GM10248 (cell line): ENCODE results near the gene PLCL2.

Experiments
- CTCF ChIA-PET: fragments of 300-600 bp; sonication (Branson Sonifier 250); formaldehyde crosslinking; extraction: SDS; loops from one replicate; lab custom pipeline; 2021; ENCODE audit warnings: antibody characterized with exemption; lab: Yijun Ruan, JAX
- POLR2A ChIA-PET: fragments of 350-650 bp; sonication (Branson Sonifier 250); formaldehyde crosslinking; extraction: SDS; loops from one replicate; lab custom pipeline; 2020; ENCODE audit warnings: antibody characterized with exemption; lab: Yijun Ruan, JAX
- DNase-seq: peaks from one replicate; pipeline ENCODE4 v3.0.0; 2012; ENCODE audit errors: extremely low spot score
- TF ChIP-seq, protein P1 (sequence below): IDR thresholded peaks from 2 replicates; pipeline ENCODE4 v1.5.1; 2012; ENCODE audit warnings: mild to moderate bottlenecking, low read depth; ENCODE audit errors: extremely low read depth, missing control alignments, control extremely low read depth

Gene PLCL2

GRCh38 chr3:17014284-17014683, 129.5 kb downstream of the PLCL2 start:
- POLR2A ChIA-PET, result no interaction called here
- DNase-seq, result no peak
- TF ChIP-seq, protein P1, sequence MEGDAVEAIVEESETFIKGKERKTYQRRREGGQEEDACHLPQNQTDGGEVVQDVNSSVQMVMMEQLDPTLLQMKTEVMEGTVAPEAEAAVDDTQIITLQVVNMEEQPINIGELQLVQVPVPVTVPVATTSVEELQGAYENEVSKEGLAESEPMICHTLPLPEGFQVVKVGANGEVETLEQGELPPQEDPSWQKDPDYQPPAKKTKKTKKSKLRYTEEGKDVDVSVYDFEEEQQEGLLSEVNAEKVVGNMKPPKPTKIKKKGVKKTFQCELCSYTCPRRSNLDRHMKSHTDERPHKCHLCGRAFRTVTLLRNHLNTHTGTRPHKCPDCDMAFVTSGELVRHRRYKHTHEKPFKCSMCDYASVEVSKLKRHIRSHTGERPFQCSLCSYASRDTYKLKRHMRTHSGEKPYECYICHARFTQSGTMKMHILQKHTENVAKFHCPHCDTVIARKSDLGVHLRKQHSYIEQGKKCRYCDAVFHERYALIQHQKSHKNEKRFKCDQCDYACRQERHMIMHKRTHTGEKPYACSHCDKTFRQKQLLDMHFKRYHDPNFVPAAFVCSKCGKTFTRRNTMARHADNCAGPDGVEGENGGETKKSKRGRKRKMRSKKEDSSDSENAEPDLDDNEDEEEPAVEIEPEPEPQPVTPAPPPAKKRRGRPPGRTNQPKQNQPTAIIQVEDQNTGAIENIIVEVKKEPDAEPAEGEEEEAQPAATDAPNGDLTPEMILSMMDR, result no peak
- CTCF ChIA-PET, result interaction anchor here (0.7 to 0.9 kb wide), 2 partner anchors 8 to 131 kb away, joined by 3 read pairs; no protein-coding TSS in a partner anchor

DNA sequence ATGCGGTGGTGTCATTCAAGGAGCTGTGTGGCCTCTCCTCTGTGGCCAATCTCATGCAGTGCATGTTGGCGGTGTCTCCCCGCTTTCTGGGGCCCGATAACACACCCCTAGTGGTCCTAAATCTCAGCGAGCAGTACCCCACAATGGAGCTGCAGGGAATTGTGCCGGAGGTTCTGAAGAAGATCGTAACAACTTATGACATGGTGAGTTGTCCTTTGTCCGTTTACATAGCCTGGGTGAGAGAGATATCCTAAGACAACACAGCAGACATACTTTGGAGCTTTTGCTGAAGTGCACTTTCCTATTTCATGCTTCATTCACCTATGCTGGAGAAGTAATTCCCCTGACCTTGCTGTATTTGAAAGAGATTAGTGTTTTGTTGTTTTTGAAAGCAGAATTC, 130.0 kb downstream of the PLCL2 start:
- POLR2A ChIA-PET, result no interaction called here
- TF ChIP-seq, protein P1, result no peak
- DNase-seq, result no peak
- CTCF ChIA-PET, result interaction anchor here (0.7 to 1.1 kb wide), 3 partner anchors 9 to 131 kb away, joined by 3 to 7 read pairs (median 3); no protein-coding TSS in a partner anchor

DNA sequence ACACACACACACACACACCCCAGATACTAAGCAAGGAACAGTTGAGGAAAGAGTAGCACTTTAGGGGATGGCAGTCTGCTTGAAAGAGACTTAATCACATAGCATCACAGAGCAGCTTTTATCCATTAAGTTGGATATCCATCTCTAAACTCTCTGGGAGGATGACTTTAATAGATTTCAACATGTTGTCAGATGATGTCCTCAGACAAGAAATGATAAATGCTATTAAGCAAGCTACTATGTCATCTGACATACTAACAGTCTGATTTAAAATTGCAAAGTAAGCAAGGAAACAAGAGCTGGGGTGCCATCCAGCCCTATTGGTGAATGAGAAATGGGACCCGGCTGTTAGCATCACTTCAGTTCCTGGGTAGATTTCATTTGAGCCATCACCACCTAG, 136.9 kb downstream of the PLCL2 start:
- TF ChIP-seq, protein P1, result no peak
- no peak for DNase-seq
- POLR2A ChIA-PET, result no interaction called here
- CTCF ChIA-PET, result interaction anchor here (0.7 to 1.2 kb wide), 5 partner anchors 30 to 191 kb away, joined by 3 to 4 read pairs (median 3); no protein-coding TSS in a partner anchor

DNA sequence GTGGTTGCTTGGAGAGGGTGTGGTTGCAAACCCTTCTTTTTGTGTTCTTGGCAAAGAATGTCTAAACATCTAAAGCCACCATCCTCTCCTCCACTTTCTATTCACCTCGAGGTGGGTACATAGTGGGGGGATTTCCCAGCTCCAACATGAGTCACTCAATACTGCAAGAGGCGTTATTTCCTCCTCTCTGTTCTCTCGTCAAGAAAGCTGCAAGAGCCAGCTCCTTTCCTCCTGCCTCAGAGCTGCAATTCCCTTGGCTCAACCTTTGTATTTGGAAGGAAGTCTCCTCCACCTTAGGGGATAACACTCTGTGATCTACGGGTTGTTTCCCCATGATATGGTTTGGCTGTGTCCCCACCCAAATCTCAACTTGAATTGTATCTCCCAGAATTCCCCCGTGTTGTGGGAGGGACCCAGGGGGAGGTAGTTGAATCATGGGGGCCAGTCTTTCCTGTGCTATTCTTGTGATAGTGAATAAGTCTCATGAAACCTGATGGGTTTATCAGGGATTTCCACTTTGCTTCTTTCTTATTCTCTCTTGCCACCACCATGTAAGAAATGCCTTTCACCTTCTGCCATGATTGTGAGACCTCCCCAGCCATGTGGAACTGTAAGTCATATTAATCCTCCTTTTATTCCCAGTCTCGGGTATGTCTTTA, 138.4 kb downstream of the PLCL2 start:
- DNase-seq, result peak; percentile 32
- CTCF ChIA-PET, result interaction anchor here (0.8 to 2.0 kb wide), 5 partner anchors 13 to 422 kb away, joined by 3 to 8 read pairs (median 3); partner anchors contain the start of gene PLCL2
- POLR2A ChIA-PET, result no interaction called here
- TF ChIP-seq, protein P1, result no peak

DNA sequence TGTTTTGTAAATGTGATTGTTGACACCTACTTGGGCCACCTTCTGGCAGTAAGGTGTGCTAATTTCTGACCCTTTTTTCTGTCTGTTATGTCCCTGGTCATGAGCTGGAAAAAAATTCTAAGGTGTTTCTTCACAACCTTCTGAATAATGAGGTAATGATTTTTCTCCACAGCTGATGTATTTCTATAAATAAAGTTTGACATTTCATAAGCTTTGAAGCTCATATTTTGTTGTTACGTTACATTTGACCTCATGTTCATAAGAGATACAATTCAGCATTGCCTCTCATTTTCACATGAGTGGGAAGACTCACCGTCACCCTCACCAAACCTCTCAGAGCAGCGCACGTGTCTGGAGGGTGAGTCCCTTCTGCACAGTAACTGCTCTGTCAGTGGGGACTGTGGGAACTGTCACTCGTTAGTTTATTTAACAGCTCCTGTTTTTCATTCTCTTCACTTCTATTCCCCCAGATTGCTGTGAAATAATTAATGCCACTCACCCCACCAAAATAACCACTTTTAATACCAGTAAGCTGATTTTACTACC, 140.9 kb downstream of the PLCL2 start:
- TF ChIP-seq, protein P1, result no peak
- POLR2A ChIA-PET, result no interaction called here

GRCh38 chr3:17027318-17027717, 142.6 kb downstream of the PLCL2 start:
- TF ChIP-seq, protein P1, result no peak
- CTCF ChIA-PET, result interaction anchor here (0.9 to 9.3 kb wide), 4 partner anchors 10 to 143 kb away, joined by 4 to 48 read pairs (median 7); partner anchors contain the start of gene PLCL2
- DNase-seq, result no peak
- POLR2A ChIA-PET, result no interaction called here

More for the DNA sequence above, 140.9 kb downstream of the PLCL2 start:
- CTCF ChIA-PET, result interaction anchor here (1.0 to 9.3 kb wide), 12 partner anchors 9 to 432 kb away, joined by 3 to 48 read pairs (median 4); partner anchors contain the start of gene PLCL2
- DNase-seq, result no peak
